NCI-H1436 (cell line): ENCODE results near the gene SKIDA1.
A peak's percentile ranks its signal among the peaks of the same experiment; 100 is the strongest.

Experiments
- DNase-seq: peaks from one replicate; lab custom pipeline; 2025; lab: John Stamatoyannopoulos, UW

SKIDA1 gene

GRCh38 chr10:21529032-21529910 is 3.8 kb upstream of the SKIDA1 start:
- DNase-seq: no peak

GRCh38 chr10:21528236-21529031 is 3.0 kb upstream of the SKIDA1 start:
- DNase-seq: no peak

- no peak for DNase-seq
Observed at GRCh38 chr10:21527598-21528235, 2.2 kb upstream of the SKIDA1 start.

GRCh38 chr10:21526860-21527597 is 1.5 kb upstream of the SKIDA1 start:
- no peak for DNase-seq

GRCh38 chr10:21526188-21526859 is 842 bp upstream of the SKIDA1 start:
- peak; percentile 82 for DNase-seq

- no peak for DNase-seq
Observed at GRCh38 chr10:21524526-21525366, 736 bp downstream of the SKIDA1 start.

- DNase-seq: no peak
Observed at GRCh38 chr10:21524131-21524525, 1.4 kb downstream of the SKIDA1 start.

- no peak for DNase-seq
Observed at GRCh38 chr10:21523557-21524008, 1.9 kb downstream of the SKIDA1 start.

GRCh38 chr10:21522631-21523406 is 2.7 kb downstream of the SKIDA1 start:
- no peak for DNase-seq

- DNase-seq: no peak
Observed at GRCh38 chr10:21521751-21522533, 3.5 kb downstream of the SKIDA1 start.

GRCh38 chr10:21520949-21521348 is 4.5 kb downstream of the SKIDA1 start:
- DNase-seq: no peak

GRCh38 chr10:21520509-21520908 is 5.0 kb downstream of the SKIDA1 start:
- DNase-seq: no peak

GRCh38 chr10:21519941-21520436 is 5.5 kb downstream of the SKIDA1 start:
- no peak for DNase-seq

GRCh38 chr10:21519397-21519933 is 6.0 kb downstream of the SKIDA1 start:
- DNase-seq: no peak

- no peak for DNase-seq
Observed at GRCh38 chr10:21518641-21519396, 6.7 kb downstream of the SKIDA1 start.

GRCh38 chr10:21518149-21518640 is 7.3 kb downstream of the SKIDA1 start:
- DNase-seq: peak; percentile 80
